H1 (cell line): ENCODE measurements around the gene SNX25. TPM values are rescaled to one million over a fixed set of nuclear protein-coding genes. Genes with fewer than 3 reads are reported as not detected.

Experiments
- CTCF ChIA-PET: fragments of 300-600 bp; sonication (Branson Sonifier 250); formaldehyde crosslinking; loops from one replicate; lab custom pipeline; 2021; ENCODE audit not compliant: partially characterized antibody; lab: Charles Lee
- POLR2A ChIA-PET: fragments of 300-600 bp; sonication (Branson Sonifier 250); formaldehyde crosslinking; loops from one replicate; lab custom pipeline; 2021; ENCODE audit warnings: inconsistent platforms; ENCODE audit not compliant: partially characterized antibody; lab: Charles Lee
- DNase-seq, 2 experiments: peaks; one replicate each; pipeline versions ENCODE4 v3.0.0 to v3.0.0-alpha.2; 2010 to 2022; ENCODE audit warnings: low spot score in 2 of 2, low read depth in 1 of 2, mixed read lengths in 1 of 2
- FAIRE-seq: peaks from 2 replicates; lab custom pipeline; 2011; peaks lifted over from hg19 to GRCh38; lab: Jason Lieb, UNC
- H2AFZ ChIP-seq: 2 replicates; pipeline ENCODE4 v1.8.1; 2012; ENCODE audit warnings: low read length, inconsistent platforms
- H2AK5ac ChIP-seq: 2 replicates; pipeline ENCODE4 v1.6.1; 2013; ENCODE audit warnings: low read depth, low read length
- H2BK120ac ChIP-seq: replicated peaks from 2 replicates; pipeline ENCODE3; 2013; ENCODE audit warnings: low read depth, low read length, inconsistent platforms
- H2BK12ac ChIP-seq: 2 replicates; pipeline ENCODE4 v1.6.1; 2013; ENCODE audit warnings: low read depth, low read length
- H2BK15ac ChIP-seq: 2 replicates; pipeline ENCODE4 v1.6.1; 2013; ENCODE audit warnings: low read length
- H2BK20ac ChIP-seq: 2 replicates; pipeline ENCODE4 v1.6.1; 2013; ENCODE audit warnings: low read length
- H2BK5ac ChIP-seq: 2 replicates; pipeline ENCODE4 v1.6.1; 2013; ENCODE audit warnings: low read depth, low read length
- H3K14ac ChIP-seq: 2 replicates; pipeline ENCODE4 v1.6.1; 2013; ENCODE audit warnings: inconsistent platforms; ENCODE audit not compliant: insufficient read length
- H3K18ac ChIP-seq: 2 replicates; pipeline ENCODE4 v1.6.1; 2013; ENCODE audit warnings: low read length; ENCODE audit errors: extremely low read depth
- H3K23ac ChIP-seq: 2 replicates; pipeline ENCODE4 v1.6.1; 2013; ENCODE audit warnings: inconsistent platforms; ENCODE audit not compliant: insufficient read length
- H3K23me2 ChIP-seq: 2 replicates; pipeline ENCODE4 v1.6.1; 2013; ENCODE audit warnings: low read depth, low read length
- H3K27ac ChIP-seq: 2 replicates; pipeline ENCODE4 v1.6.1; 2011; ENCODE audit warnings: low read depth, low read length, inconsistent platforms
- H3K27me3 ChIP-seq, 4 experiments: replicated peaks in 1 of 4; 1 replicate in 1 of 4; 2 replicates in 3 of 4; pipeline versions ENCODE4 v1.6.1 to v1.8.1; 2011 to 2013; ENCODE audit warnings: low read length in 3 of 4, mild to moderate bottlenecking in 3 of 4, inconsistent platforms in 2 of 4, mixed read lengths in 2 of 4, moderate library complexity in 1 of 4; ENCODE audit not compliant: control insufficient read depth in 3 of 4, insufficient read depth in 3 of 4; ENCODE audit errors: extremely low read depth in 1 of 4
- H3K36me3 ChIP-seq, 4 experiments: 2 replicates each; pipeline versions ENCODE4 v1.6.1 to v1.8.1; 2011 to 2013; ENCODE audit warnings: mild to moderate bottlenecking in 4 of 4, low read length in 3 of 4, moderate library complexity in 2 of 4, control low read depth in 1 of 4, inconsistent platforms in 1 of 4; ENCODE audit not compliant: insufficient read depth in 4 of 4, control insufficient read depth in 2 of 4
- H3K4ac ChIP-seq: replicated peaks from 2 replicates; pipeline ENCODE3; 2013; ENCODE audit warnings: low read length, low read depth, mixed read lengths, inconsistent platforms; ENCODE audit not compliant: insufficient read length
- H3K4me1 ChIP-seq, 4 experiments: replicated peaks in 1 of 4; 1 replicate in 1 of 4; 2 replicates in 3 of 4; pipeline versions ENCODE4 v1.6.1 to v1.8.1; 2011 to 2013; ENCODE audit warnings: low read length in 3 of 4, inconsistent platforms in 2 of 4, mixed read lengths in 1 of 4; ENCODE audit not compliant: insufficient read depth in 4 of 4, control insufficient read depth in 3 of 4
- H3K4me2 ChIP-seq, 2 experiments: 2 replicates each; pipeline versions ENCODE4 v1.6.1 to v1.8.1; 2011 to 2013; ENCODE audit warnings: low read depth in 2 of 2, low read length in 2 of 2, control low read depth in 1 of 2, inconsistent platforms in 1 of 2, mild to moderate bottlenecking in 1 of 2; ENCODE audit not compliant: insufficient read depth in 1 of 2
- H3K4me3 ChIP-seq, 4 experiments: fragments of 200-600, 300-600 bp in 1 of 4; sonication (generic), shearing (Covaris generic), sonication (Bioruptor Twin) in 1 of 4; 2 replicates each; pipeline versions ENCODE4 v1.5.1 to v1.8.1; 2011 to 2016; ENCODE audit warnings: low read length in 4 of 4, low read depth in 3 of 4, control low read depth in 2 of 4, inconsistent platforms in 2 of 4, mild to moderate bottlenecking in 2 of 4, mixed read lengths in 1 of 4, moderate library complexity in 1 of 4; ENCODE audit not compliant: insufficient read depth in 2 of 4; ENCODE audit errors: extremely low read depth in 1 of 4
- H3K56ac ChIP-seq: replicated peaks from 2 replicates; pipeline ENCODE3; 2013; ENCODE audit warnings: low read depth, mild to moderate bottlenecking, mixed read lengths, low read length, inconsistent platforms; ENCODE audit not compliant: insufficient read length
- H3K79me1 ChIP-seq: 2 replicates; pipeline ENCODE4 v1.6.1; 2013; ENCODE audit warnings: low read depth, low read length, control low read depth
- H3K79me2 ChIP-seq, 2 experiments: 2 replicates each; pipeline versions ENCODE4 v1.6.1 to v1.8.1; 2012 to 2013; ENCODE audit warnings: low read length in 2 of 2, mild to moderate bottlenecking in 2 of 2, inconsistent platforms in 1 of 2; ENCODE audit not compliant: insufficient read depth in 2 of 2, control insufficient read depth in 1 of 2
- H3K9ac ChIP-seq, 4 experiments: replicated peaks in 1 of 4; 1 replicate in 1 of 4; 2 replicates in 3 of 4; pipeline versions ENCODE4 v1.6.1 to v1.8.1; 2011 to 2013; ENCODE audit warnings: low read depth in 3 of 4, low read length in 3 of 4, control low read depth in 2 of 4, mild to moderate bottlenecking in 2 of 4, moderate library complexity in 2 of 4, inconsistent platforms in 1 of 4; ENCODE audit errors: extremely low read depth in 1 of 4
- H3K9me3 ChIP-seq, 2 experiments: 2 replicates each; pipeline versions ENCODE4 v1.6.1 to v1.8.1; 2012 to 2013; ENCODE audit warnings: mild to moderate bottlenecking in 2 of 2, moderate library complexity in 2 of 2, control low read depth in 1 of 2, inconsistent platforms in 1 of 2, low read depth in 1 of 2, low read length in 1 of 2, mixed read lengths in 1 of 2; ENCODE audit not compliant: insufficient read depth in 2 of 2
- H4K20me1 ChIP-seq, 2 experiments: replicated peaks in 1 of 2; 2 replicates each; pipeline versions ENCODE3 to v1.8.1; 2011 to 2013; ENCODE audit warnings: inconsistent platforms in 2 of 2, low read length in 2 of 2, mild to moderate bottlenecking in 1 of 2; ENCODE audit not compliant: insufficient read depth in 2 of 2, control insufficient read depth in 1 of 2
- H4K5ac ChIP-seq: 2 replicates; pipeline ENCODE4 v1.6.1; 2013; ENCODE audit warnings: low read length, low read depth, mixed read lengths, inconsistent platforms; ENCODE audit not compliant: insufficient read length
- H4K8ac ChIP-seq: 2 replicates; pipeline ENCODE4 v1.8.0; 2013; ENCODE audit warnings: mild to moderate bottlenecking, moderate library complexity, low read length, inconsistent platforms; ENCODE audit not compliant: insufficient read depth; ENCODE audit errors: extremely low read depth
- H4K91ac ChIP-seq: replicated peaks from 2 replicates; pipeline ENCODE3; 2013; ENCODE audit warnings: low read length, mixed read lengths, inconsistent platforms; ENCODE audit not compliant: insufficient read length
- ASH2L ChIP-seq: fragments of 200-600, 300-600 bp; sonication (generic); IDR thresholded peaks from one replicate; pipeline ENCODE4 v1.7.1; 2017; ENCODE audit warnings: low read length
- BCL11A ChIP-seq, 2 experiments: IDR thresholded peaks; one replicate each; pipeline ENCODE4 v1.6.1; 2011; ENCODE audit warnings: low read depth in 2 of 2, low read length in 2 of 2, mild to moderate bottlenecking in 2 of 2
- FOSL1 ChIP-seq: IDR thresholded peaks from 2 replicates; pipeline ENCODE4 v1.6.1; 2011; ENCODE audit warnings: mild to moderate bottlenecking, low read depth, low read length, moderate library complexity; ENCODE audit not compliant: insufficient read depth
- PHF8 ChIP-seq: fragments of 200-600 bp; sonication (generic); conservative IDR thresholded peaks from 2 replicates; pipeline ENCODE4 v1.7.1; 2012; ENCODE audit warnings: low read depth, mild to moderate bottlenecking, inconsistent platforms, low read length, moderate library complexity
- POLR2AphosphoS5 ChIP-seq: IDR thresholded peaks from 2 replicates; pipeline ENCODE4 v1.6.1; 2011; ENCODE audit warnings: low read depth, low read length
- POU5F1 ChIP-seq: IDR thresholded peaks from 2 replicates; pipeline ENCODE4 v1.6.1; 2011; ENCODE audit warnings: low read depth, mild to moderate bottlenecking, low read length, moderate library complexity
- RBBP5 ChIP-seq: IDR thresholded peaks from 2 replicates; pipeline ENCODE4 v1.7.1; 2012; ENCODE audit warnings: low read depth, mild to moderate bottlenecking, inconsistent platforms, low read length, moderate library complexity, borderline replicate concordance
- SP1 ChIP-seq: IDR thresholded peaks from 2 replicates; pipeline ENCODE4 v1.6.1; 2011; ENCODE audit warnings: low read depth, low read length
- SP2 ChIP-seq: IDR thresholded peaks from 2 replicates; pipeline ENCODE4 v1.6.1; 2012; ENCODE audit warnings: mild to moderate bottlenecking, low read length, inconsistent platforms
- TAF7 ChIP-seq: optimal IDR thresholded peaks from 2 replicates; pipeline ENCODE3; 2011; ENCODE audit warnings: low read depth, mild to moderate bottlenecking, inconsistent platforms, low read length, moderate library complexity, borderline replicate concordance
- USF2 ChIP-seq: IDR thresholded peaks from 2 replicates; pipeline ENCODE4 v1.6.1; 2011; ENCODE audit warnings: low read length, improper control_type of control experiment
- WGBS, 2 experiments: shearing (Covaris generic) in 1 of 2; methylation state at CpG; one replicate each; pipeline versions ENCODE4 v1.1.6 to v1.1.7; 2013 to 2015; ENCODE audit warnings: low lambda C conversion rate in 2 of 2, mixed read lengths in 2 of 2, inconsistent platforms in 1 of 2, low coverage in 1 of 2, missing lambda C conversion rate in 1 of 2; ENCODE audit not compliant: insufficient replicate concordance in 2 of 2, insufficient coverage in 1 of 2, insufficient read length in 1 of 2; ENCODE audit errors: extremely low coverage in 1 of 2, missing lambda C conversion rate in 1 of 2; 5-methylcytosine and 5-hydroxymethylcytosine counted together
- polyA plus RNA-seq, 7 experiments: library from polyadenylated mRNA; depleted of rRNA in 3 of 7; stranded (reverse) in 5 of 7; unstranded in 2 of 7; fragments of >200 nt in 5 of 7; fragments of 200-250 nt in 2 of 7; gene quantifications; 1 replicate in 5 of 7; 2 replicates in 1 of 7; 4 replicates in 1 of 7; pipeline versions ENCODE4 v1.2.1 to v1.2.3, GENCODE V29; 2011 to 2013; ENCODE audit warnings: missing spikeins in 2 of 7, mixed read lengths in 2 of 7
- total RNA-seq: library from RNA; stranded (reverse); fragmentation: NEBNext Ultra II Directional; extraction: Animal tissue kit (Norgen Biotek cat#: 25700); gene quantifications from 2 replicates; pipeline ENCODE4 v1.2.1, GENCODE V29; 2021

The SNX25 gene
- total and polyA plus RNA-seq, 2 of the 8 experiments (the other 6 are each of a cell fraction or from before 2014, with no cell fraction given): 5.4 to 19.9 TPM

GRCh38 chr4:185290656-185291055 is 81.3 kb downstream of the SNX25 start:
- Histone ChIP-seq H3K14ac (no peak overlapping the region), H2BK12ac (no peak overlapping the region), H3K4me2 (no peak overlapping the region), H2BK20ac (no peak overlapping the region), H2AK5ac (no peak overlapping the region), H2BK5ac (no peak overlapping the region), H3K23me2 (no peaks in the 10 kb centered on the region), H3K9ac (no peak overlapping the region), H3K23ac (no peak overlapping the region), H4K8ac (no peak overlapping the region), H2AFZ (no peak overlapping the region), H3K79me1 (no peaks in the 10 kb centered on the region; the same call in 1 of the 2 replicates), H3K4me1 (peaks cover 0 to 3% (median 0%) of the 10 kb centered on the region in 4 experiments; a peak in 2 of 7 replicates), H3K9me3 (no peaks in the 10 kb centered on the region), H3K36me3 (peaks cover 0 to 25% (median 1%) of the 10 kb centered on the region in 4 experiments; a peak in 4 of 8 replicates), H3K27ac (no peak overlapping the region), H3K4ac (no peak overlapping the region), H2BK15ac (no peak overlapping the region), H3K18ac (no peak overlapping the region), H3K79me2 (no peaks in the 10 kb centered on the region), H3K27me3 (no peaks in the 10 kb centered on the region), H3K56ac (no peak overlapping the region), H4K91ac (no peak overlapping the region), H4K5ac (no peak overlapping the region)
- DNase-seq: no peak
- ChIA-PET POLR2A (interaction anchor here (1.3 kb wide), 1 partner anchor 15 kb away, joined by 3 read pairs; no protein-coding TSS in a partner anchor), CTCF (interaction anchor here (1.0 to 1.9 kb wide), 4 partner anchors 16 to 251 kb away, joined by 3 to 6 read pairs (median 4); no protein-coding TSS in a partner anchor)
- FAIRE-seq: peak; percentile 7
- TF ChIP-seq POLR2AphosphoS5 (no peak), RBBP5 (no peak), SP2 (no peak), BCL11A (IDR thresholded peaks at IDR 0.05; ENCODE audit: low read depth in 2 of 2, low read length in 2 of 2) (no peak), TAF7 (no peak), SP1 (no peak), FOSL1 (no peak), PHF8 (no peak), POU5F1 (no peak), USF2 (no peak), ASH2L (no peak)
- TF ChIP-seq, all 59 proteins: peak for 0
- WGBS, 2 experiments: 73% methylated on average over 5 of the region's 5 CpGs; no CpG with 5 or more reads in 1 of the 2 experiments
- H2BK120ac ChIP-seq: no peak overlapping the region
- no peaks in the 10 kb centered on the region for H4K20me1 ChIP-seq
- no peak overlapping the region for H3K4me3 ChIP-seq
